Stomach (tissue), 4 donors: Measurements from ENCODE around the gene GRAMD4.

Source experiments
- EP300 ChIP-seq: sonication (generic); formaldehyde crosslinking; IDR thresholded peaks from one replicate; pipeline ENCODE4 v1.6.1; 2017; ENCODE audit warnings: antibody characterized with exemption
- POLR2A ChIP-seq, 4 donors: fragments of 450-650 bp; IDR thresholded peaks; one replicate each; pipeline ENCODE4 v1.6.1; 2016; ENCODE audit warnings: antibody characterized with exemption in 4 of 4, control low read depth in 2 of 4, mild to moderate bottlenecking in 1 of 4, moderate library complexity in 1 of 4
- TF ChIP-seq, protein P1 (sequence below), 7 experiments: fragments of 450-650 bp in 4 of 7; fragments of 200-600 bp in 3 of 7; sonication (generic) in 3 of 7; IDR thresholded peaks; one replicate each; pipeline ENCODE4 v1.5.1; 2016 to 2019; ENCODE audit warnings: antibody characterized with exemption in 7 of 7, control low read depth in 2 of 7, mild to moderate bottlenecking in 1 of 7

GRCh38 chr22:46574993-46575910, 44.9 kb upstream of the GRAMD4 start:
- TF ChIP-seq, protein P1, sequence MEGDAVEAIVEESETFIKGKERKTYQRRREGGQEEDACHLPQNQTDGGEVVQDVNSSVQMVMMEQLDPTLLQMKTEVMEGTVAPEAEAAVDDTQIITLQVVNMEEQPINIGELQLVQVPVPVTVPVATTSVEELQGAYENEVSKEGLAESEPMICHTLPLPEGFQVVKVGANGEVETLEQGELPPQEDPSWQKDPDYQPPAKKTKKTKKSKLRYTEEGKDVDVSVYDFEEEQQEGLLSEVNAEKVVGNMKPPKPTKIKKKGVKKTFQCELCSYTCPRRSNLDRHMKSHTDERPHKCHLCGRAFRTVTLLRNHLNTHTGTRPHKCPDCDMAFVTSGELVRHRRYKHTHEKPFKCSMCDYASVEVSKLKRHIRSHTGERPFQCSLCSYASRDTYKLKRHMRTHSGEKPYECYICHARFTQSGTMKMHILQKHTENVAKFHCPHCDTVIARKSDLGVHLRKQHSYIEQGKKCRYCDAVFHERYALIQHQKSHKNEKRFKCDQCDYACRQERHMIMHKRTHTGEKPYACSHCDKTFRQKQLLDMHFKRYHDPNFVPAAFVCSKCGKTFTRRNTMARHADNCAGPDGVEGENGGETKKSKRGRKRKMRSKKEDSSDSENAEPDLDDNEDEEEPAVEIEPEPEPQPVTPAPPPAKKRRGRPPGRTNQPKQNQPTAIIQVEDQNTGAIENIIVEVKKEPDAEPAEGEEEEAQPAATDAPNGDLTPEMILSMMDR (IDR thresholded peaks at IDR 0.05) = no peak
- TF ChIP-seq EP300 (no peak), POLR2A (IDR thresholded peaks at IDR 0.05) (no peak)
